GM19463 (cell line): ENCODE measurements around the gene DSE.
A peak's percentile ranks its signal among the peaks of the same experiment; 100 is the strongest.

Experiments used
- ATAC-seq: cut with Tn5 transposase; IDR thresholded peaks from one replicate; pipeline ENCODE4 v1.9.1; 2021; ENCODE audit warnings: mild to moderate bottlenecking, moderate library complexity; ENCODE audit not compliant: unreplicated experiment

The DSE gene

DNA sequence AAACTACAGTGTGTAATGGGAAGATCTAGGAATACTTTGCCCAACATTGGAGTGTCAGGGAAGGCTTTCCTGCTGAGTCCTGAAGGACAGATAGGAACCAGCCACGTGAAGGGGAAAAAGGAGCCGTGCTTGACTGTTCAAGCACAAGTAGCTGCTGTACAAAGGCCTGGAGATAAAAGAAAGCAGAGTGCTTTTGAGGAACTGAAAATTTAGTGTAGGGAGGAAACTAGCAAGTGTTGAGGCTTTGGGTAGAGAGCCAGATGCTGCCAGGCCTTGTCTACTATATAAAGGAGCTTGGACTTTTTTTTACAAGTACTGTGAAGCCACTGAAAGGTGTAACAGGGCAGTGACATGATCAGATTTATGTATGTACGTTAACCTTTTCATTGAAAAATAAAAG is 39.0 kb downstream of the DSE start:
- peak; percentile 67 for ATAC-seq

DNA sequence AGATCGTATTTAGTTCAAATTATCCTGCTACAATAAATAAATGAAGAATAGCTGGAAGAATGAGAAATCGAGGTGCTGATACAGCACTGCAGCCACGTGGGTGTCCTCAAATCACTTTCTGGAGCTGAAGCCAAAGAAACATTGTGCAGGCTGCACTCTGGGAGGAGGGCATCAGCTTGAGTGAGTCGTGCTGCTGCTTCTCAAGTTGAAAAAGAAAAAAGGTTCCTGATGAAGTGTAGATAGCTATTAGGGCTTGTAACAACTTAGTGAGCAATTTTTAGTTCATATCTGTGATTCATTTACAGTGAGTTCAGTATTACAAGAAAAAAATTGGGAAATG is 40.5 kb downstream of the DSE start:
- no peak for ATAC-seq

DNA sequence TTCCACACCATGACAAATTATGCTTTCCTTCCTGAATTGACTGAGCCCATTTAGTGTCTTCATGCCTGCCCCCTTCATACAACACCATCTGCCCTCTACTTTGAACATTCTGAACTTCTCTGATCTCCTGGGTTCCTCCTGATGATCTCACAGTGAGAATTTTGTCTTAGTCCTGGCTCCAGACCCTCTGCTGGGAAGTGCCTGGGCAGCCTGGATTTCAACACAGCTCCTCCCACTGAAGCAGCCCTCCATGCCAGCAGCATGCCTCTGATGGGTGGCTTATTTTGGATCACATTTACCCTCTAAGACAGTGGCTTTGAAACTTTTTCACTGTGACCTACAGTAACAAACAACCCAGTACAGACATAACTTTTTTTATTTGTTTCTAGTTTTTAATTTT is 41.5 kb downstream of the DSE start:
- ATAC-seq = no peak

DNA sequence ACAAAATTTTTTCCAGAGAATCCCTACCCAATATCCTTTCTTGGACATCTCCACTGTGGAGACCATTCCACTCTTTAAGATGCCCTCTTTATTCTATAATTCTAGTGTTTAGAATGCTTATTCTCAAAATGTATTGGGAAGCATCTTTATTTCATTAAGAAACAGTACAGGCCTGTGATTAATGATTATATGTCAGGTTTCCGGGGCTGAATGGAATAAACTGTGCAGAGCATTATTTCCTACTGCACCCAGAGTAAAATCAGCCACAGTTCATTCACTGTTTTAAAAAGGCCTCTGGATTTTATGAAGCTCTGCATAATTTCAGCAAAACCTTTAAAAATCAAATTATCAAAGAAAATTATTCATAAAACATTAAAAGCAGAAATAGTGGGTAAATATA is 42.6 kb downstream of the DSE start:
- ATAC-seq = no peak

DNA sequence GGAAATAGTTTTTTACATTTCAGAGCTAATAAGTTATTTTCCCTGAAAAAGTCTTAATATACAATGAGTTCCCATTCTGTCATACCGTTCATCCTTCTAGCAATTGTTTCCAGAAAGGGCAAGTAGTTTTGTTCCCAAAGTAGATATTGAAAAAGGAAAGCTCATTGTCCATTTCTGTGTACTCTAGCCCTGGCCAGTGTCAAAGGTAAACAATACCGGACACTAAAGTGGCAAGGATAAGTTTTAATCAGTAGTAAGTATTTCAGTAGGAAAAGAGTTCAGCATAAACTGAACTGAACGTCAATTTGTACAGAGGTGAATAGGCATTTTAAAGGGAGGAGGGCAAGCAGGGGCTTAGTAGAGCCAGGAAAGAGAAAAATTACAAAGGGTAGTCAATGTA is 46.9 kb downstream of the DSE start:
- ATAC-seq = no peak

DNA sequence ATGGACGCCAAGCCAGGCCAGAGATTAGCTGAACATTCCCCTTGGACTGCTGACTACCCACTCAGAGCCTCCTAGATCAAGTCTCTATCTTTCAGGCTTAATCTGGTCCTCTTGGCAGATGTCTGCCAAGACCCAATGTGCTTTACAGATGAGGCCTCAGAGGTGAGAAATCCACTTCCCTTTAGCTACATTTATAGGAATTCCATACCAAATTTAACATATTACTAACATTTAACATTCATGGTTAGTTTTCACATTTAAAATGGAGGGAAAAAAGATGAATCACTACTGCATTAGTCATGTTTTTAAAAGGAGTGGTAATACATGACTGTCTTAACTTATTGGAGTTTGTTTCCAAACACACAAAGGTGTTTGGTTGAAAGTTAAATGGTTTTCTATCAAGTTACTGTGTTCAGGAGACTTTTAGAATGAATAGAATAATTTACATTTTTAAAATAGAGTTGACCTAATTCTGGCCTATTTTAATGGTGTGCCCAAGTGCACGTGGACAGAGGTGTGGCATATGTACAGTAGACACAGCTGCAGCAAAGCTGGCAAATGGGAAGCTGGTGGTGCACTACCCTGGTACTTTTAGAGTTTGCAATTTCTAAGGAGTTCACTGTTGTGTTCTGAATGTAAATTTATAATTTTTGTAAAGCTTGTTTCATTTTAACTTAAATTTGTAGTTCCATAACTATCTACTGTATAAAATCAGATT is 48.5 kb downstream of the DSE start:
- ATAC-seq = no peak

DNA sequence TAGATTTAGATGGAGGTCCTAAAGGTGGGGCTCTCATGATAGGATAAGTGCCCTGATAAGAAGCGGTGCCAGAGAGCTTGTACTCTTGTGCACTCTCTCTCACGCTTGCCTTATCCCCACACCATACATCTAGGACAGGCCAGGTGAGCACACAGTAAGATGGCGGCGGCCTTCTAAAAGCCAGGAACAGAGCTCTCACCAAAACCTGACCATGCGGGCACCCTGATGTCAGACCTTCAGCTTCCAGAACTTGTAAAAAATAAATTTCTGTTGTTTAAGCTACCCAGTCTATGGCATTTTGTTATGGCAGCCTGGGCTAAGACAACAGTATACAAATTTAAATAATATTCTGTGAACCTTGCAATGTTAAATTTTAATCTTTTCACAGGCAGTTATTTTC is 49.6 kb downstream of the DSE start:
- ATAC-seq = no peak

DNA sequence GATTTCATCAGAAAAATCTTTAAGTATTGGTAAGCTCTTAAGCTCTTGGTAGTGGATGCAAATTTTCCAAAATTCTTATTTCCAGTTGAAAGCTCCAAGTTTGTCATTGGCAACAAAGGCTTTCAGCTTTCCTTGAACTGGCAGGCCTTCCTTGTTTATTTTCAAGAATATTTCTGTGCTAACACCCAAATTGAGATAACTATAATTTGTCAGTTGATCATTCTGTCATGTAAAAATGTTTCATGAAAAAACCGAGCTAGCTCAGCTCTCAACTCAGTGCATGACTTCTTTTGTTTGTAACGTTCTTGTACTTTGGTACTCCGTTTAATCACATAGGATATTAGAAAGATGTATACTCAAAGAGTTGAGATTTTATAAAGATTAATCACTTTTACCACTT is 51.5 kb downstream of the DSE start:
- no peak for ATAC-seq

DNA sequence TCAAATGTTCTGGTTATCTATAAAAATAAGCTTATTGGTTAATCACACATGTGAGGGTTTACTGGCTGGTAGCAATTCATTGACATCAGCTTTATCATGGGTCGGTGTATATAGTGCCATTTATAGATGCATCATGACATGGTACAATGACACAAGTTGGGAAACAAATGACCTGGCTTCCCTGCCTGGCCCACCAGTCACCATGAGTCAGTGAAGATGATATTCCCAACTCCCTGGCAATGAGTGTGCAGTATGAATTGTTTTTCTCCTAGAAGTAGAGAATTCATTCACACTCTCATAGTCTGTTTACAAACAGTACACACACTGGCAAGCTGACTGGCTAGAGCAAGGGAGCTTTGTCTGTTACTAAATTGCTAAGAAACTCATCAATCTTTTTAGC is 53.3 kb downstream of the DSE start:
- ATAC-seq = no peak

DNA sequence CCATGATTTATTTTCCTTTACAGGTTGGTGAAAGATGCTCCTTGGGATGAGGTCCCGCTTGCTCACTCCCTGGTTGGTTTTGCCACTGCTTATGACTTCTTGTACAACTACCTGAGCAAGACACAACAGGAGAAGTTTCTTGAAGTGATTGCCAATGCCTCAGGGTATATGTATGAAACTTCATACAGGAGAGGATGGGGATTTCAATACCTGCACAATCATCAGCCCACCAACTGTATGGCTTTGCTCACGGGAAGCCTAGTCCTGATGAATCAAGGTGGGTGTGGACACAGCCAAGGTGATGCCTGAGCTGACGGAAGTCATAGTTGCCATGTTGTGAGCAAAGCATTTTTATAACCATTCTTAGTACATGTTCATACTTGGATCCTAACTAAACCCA is 55.8 kb downstream of the DSE start:
- no peak for ATAC-seq

DNA sequence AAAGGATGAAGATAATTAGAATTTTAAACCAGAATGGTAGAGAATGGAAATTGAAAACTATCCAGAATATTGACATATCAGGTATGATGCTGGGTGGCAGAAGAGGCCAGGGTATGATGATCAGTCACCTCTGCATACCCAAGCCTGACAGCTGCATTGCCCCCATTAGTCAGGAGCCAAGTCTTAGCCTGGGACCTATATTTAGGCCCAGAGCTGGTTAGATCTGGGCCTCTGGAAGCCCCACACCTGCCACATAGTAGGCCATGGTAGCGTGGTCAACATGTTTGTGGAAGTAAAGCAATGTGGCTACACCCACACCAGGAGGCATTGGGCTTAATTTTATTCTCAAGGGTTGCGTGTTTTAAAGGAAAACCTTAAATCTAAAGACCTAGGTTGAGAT is 58.4 kb downstream of the DSE start:
- no peak for ATAC-seq

DNA sequence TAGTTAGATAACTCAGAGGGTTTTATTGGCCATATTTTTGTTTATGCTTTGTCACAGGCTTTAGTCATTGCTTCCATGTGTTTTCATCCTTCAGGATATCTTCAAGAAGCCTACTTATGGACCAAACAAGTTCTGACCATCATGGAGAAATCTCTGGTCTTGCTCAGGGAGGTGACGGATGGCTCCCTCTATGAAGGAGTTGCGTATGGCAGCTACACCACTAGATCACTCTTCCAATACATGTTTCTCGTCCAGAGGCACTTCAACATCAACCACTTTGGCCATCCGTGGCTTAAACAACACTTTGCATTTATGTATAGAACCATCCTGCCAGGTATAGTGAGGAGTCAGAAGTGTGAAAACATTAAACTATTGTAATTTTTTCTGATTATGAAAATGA is 60.1 kb downstream of the DSE start:
- ATAC-seq = no peak

DNA sequence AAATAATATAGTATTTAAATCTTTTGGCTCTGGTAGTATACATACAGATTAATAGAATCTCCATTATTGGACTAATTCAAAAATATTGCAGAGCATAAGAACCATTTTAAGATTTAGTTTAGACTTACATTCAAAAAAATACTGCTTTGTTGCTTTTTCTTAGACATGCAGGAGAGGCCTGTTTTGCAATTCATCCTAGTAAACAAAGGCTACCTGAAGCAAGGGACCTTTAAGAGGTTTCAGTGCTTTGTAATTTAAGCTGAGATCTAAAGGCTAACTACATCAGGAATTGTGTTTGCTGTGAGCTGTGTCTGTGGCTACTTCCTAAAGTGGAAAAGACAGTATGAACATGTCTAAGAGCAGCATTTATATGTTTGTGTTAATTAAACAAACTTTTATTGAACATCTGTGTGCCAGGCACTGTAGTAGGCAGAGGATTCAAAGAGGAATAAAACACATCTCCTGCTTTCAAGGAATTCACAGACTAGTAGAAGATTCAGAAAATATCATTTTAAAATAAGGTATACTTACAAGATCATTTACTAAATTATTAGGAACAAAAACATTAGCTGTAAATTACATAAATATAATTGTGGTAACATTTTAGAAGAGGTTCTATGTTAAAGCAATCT is 61.3 kb downstream of the DSE start:
- no peak for ATAC-seq

DNA sequence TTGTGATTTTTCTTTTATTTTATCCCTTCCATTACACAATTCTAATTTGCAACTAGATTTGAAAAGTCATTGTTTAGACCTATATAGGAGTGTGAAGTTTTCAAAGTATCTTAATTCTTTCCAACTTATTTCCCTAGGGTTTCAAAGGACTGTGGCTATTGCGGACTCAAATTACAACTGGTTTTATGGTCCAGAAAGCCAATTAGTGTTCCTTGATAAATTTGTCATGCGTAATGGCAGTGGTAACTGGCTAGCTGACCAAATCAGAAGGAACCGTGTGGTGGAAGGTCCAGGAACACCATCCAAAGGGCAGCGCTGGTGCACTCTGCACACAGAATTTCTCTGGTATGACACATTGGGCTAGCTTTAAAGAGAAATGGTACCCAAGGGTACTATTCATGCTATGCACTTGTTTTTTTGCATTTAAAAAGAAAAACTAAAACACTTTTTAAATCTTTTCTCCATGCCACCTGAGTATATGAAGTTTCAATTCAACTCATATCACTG is 62.5 kb downstream of the DSE start:
- no peak for ATAC-seq

DNA sequence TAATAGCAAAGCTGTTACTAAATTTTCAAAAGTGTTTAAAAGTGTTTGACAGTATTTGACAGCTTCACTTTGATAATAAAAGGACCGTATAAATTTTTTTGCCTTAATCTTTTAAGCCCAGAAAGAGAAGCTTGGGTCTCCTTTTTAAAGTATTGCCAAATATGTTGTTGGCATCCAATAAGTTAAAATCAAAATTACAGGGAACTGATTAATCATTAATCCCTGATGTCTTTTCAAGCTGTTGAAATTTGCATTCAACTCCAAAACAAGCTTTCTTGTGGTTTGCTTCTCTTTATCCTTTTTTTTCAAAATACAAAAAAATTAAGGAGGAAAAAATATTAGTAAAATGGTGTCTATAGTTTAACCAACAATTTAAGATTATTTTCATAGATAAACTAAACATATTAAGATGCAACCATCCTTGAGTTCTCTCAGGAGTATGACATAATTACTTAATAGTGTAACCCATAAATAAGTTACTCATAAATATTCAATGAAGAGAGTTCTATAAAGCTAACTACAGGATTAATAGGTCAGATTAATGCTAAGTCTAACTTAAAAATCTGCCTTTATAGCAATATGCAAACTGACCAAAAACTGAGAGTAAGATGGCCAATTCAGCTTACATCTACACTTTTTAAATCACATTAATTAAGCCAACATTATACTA is 63.4 kb downstream of the DSE start:
- ATAC-seq = no peak

DNA sequence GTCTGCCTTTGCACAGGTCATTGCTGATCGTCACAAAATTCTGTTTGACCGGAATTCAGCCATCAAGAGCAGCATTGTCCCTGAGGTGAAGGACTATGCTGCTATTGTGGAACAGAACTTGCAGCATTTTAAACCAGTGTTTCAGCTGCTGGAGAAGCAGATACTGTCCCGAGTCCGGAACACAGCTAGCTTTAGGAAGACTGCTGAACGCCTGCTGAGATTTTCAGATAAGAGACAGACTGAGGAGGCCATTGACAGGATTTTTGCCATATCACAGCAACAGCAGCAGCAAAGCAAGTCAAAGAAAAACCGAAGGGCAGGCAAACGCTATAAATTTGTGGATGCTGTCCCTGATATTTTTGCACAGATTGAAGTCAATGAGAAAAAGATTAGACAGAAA is 65.8 kb downstream of the DSE start:
- no peak for ATAC-seq

DNA sequence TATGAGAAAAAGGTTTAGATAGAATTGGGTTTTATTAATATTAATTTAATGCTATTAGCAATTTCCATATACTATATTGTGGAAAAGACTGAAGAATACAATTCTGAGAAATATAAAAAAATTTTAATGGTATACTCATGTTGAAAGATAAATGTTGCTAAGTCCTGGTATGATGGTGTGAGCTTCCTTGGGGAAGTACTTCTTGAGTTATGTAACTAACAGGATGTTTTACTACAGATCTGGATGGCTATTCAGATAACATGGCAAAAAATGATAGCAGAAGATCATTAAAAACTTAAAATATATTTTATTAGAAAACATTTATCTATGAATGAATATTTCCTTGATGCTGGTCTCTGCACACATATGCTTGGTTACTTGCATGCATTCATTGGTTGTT is 66.9 kb downstream of the DSE start:
- no peak for ATAC-seq

DNA sequence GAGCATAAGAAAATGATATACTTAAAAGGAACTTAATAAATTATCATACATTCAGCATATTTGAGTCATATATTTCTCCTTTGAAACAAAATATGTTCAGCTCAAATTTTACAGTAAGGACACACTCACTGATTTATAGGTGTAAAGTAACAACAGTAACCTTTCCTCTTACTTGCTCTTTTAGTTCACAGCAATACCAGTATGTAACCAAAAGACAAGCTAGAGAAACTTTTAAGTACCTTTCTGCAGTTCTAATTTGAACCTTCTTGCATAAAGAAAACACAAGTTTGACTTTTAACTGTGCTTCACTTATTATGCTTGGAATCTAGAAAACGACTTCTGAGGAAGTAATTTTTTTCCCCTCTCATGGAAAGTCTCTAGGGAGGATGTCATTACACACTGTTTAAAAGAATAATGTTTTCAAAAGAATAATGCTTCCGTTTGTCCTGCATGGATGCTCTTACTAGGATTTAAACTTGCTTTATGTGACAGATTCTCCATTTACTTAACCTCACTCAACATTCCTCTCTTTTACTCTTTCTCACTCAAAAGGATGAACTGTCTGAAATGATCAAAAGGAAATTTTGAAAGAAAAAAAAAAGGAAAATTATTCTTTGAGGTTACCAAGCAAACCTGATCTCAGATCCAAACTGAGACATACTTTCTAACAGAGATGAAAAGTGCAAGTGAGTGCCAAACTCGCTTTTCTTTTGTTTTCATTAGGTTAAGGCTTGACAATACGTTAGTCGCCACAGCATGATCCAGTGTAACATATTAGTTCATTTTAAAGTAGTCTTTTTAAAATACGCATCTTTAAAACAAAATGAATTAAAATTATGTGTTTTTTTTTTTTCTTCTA is 68.1 kb downstream of the DSE start:
- ATAC-seq = no peak

DNA sequence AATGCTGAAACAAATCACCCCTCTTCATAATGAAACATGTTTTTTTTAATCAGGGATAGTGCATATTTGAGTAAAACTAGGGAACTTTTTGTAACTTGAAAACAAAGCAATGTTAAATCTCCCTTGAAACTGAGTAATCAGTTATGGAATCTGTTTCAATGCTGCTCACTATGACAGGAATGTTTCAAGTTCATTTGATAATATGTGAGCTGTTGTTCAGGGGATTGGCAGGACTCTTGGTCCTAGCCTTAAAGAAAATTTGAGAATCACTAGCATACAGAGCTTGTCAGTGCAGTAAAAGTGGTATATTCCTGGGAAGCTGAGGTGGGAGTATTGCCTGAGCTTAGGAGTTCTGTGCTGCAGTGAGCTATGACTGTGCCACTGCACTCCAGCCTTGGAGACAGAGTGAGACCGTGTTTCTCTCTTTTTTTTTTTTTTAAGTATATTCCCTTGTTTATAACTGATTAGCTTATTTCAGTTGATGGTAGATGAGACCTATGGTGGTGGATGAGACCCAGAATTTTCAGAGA is 68.8 kb downstream of the DSE start:
- ATAC-seq = no peak

DNA sequence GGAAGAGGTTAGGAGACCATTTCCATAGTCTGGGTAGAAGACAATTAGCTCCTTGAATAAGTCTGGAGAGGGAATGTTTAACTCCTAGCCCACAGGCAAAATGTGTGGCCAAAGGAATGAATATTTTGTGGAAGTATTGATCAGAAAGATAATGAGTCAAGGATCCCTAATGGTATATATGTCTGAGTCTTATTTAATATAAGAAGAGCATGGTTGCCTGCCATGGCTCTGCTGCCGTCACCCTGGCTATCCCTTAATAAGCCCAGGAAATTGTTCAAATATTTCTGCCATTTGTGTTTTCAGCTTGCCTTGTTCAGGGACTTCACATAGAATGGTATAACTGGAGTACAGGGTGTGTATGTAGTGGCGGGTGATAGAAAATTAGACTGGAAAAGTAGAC is 72.4 kb downstream of the DSE start:
- no peak for ATAC-seq

DNA sequence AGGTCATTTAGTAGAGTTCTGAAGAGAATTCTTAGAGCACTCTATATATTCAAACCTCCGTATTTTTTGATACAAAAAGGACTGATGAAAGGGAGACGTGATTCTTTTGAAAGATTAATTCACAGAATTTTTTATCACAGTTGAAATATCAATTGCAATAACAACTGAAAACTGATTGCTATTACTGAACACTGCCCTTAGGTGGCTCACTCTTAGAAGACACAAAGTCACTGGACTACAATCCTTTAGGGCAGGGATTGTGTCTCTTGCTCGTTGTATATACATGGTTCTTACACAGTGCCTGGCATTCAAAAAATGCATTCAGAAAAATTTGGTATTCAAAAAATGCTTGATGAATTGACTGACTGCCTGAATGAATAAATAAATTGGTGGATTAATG is 73.3 kb downstream of the DSE start:
- peak; percentile 45 for ATAC-seq
